Fibroblast of skin of left quadriceps (primary cell): Measurements from ENCODE around the gene UFC1.
"Not testable (repeated sequence)": the region's sequence is repeated elsewhere in the genome, so short reads cannot be mapped to it uniquely, and the experiment has no call there.

Source experiments
- DNase-seq, 2 experiments: peaks; one replicate each; pipeline ENCODE4 v3.0.0-alpha.2; 2013; ENCODE audit warnings: low read depth in 2 of 2

UFC1 gene

DNA sequence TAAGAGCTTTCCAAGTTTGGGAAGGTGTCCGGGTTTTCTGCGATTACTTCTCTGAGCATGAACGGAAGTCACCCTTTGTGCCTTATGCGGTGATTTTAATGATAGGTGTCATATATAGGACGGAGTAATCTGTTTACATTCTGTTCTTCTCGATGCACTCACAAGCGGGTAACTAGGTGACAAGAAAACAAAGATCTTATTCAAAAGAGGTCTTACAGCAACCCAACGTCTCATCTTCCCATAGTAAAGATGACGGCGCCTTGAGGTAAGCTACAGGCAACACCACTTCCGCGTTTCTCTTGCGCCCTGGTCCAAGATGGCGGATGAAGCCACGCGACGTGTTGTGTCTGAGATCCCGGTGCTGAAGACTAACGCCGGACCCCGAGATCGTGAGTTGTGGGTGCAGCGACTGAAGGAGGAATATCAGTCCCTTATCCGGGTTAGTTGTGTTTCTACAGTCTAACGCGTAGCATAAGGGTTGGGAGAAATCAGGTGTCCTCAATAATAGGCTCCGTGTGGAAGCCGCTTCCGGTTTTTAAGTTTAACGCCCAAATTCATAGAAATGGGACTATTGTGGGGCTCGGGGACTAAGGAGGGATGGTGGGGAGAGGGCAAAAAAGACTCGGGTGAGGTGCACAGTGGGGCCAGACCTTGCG, at the start of gene UFC1:
UFC1 (plus strand) TSS at position 297 of the 656 bp plus-strand sequence; CDS start at position 317, 20 bp downstream.
- peak; percentile 76 to 78 for DNase-seq

DNA sequence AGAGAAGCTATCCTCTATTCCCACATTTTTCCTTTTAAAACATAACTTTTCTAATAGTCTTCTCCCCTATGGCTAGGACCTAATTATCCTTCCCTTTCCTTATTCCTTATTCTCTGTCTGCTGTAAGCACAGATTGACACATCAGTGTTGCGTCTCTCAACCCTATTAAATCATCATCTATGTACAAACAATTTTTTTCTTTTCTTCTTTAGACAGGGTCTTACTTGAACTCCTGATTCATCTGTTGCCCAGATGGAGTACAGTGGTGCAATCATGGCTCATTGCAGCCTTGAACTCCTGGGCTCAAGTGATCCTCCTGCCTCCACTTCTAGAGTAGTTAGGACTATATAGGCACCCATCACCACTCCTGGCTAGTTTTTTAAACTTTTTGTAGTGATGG, 47.3 kb upstream of the UFC1 start:
- DNase-seq: no peak

DNA sequence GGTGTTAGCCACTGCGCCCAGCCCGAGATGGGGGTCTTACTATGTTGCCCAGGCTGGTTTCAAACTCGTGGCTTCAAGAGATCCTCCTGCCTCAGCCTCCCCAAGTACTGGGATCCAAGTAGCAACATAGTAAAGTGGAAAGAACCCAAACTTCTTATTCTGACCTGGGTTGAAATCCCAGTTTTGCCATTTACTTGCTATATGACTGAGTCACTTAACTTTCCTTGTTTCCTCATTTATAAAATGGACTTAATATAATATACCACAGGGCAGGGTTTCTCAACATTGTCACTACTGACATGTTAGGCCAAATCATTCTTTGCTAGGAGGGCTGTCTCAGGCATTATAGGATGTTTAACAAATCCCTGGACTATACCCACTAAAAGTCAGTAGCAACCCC, 42.7 kb upstream of the UFC1 start:
- no peak for DNase-seq

DNA sequence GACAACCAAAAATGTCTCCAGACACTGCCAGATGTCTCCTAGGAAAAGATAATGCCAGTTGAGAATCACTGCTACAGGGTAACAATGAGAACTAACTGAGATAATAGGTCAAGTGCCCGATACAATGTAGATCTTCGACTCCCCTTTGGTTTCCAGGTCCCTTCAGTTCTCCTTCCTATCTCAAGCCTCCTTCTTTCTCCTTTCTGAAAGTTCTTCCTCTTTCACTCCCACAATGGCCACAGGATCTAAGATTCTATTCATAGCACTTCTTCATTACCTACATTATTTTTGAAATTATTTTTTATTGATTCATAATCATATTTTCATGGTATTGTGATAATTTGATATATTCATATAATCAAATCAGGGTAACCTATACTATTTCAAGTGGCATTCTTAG, 42.3 kb upstream of the UFC1 start:
- DNase-seq: no peak

DNA sequence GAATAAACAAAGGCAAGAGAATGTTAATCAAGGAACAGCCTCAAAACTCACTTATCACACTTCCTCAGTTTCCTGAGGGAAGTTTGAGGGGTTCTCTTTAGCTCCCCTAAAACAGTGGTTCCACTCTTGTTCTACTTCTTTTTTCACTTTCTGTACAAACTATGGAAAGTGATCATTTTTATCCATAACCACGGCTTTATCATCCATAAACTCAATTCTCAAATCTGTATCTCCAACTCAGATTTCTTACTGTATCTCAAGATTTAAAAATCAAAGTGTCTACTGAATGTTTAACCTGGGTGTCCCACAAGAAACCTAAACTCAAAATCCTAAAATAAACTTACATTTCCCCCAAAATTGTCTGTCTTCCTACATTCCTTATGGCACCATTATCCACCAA, 39.9 kb upstream of the UFC1 start:
- no peak for DNase-seq

DNA sequence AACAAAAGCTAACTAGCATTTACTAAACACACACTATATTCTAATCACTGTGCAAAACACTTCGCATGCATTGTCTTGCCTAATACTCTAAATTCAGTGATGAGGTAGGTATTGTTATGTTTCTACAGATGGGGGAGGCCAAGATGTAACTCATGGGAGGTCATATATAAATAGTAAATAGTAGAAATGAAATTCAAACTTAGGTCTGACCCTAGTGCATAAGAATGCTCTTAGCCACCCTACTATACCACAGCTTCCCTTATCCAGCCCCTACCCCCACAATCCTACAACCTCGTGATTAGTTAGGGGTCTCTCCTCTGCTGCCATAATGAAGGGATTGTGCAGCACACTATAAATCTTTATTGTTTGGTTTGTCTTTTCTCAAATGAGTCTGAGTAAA, 39.2 kb upstream of the UFC1 start:
- DNase-seq: no peak

DNA sequence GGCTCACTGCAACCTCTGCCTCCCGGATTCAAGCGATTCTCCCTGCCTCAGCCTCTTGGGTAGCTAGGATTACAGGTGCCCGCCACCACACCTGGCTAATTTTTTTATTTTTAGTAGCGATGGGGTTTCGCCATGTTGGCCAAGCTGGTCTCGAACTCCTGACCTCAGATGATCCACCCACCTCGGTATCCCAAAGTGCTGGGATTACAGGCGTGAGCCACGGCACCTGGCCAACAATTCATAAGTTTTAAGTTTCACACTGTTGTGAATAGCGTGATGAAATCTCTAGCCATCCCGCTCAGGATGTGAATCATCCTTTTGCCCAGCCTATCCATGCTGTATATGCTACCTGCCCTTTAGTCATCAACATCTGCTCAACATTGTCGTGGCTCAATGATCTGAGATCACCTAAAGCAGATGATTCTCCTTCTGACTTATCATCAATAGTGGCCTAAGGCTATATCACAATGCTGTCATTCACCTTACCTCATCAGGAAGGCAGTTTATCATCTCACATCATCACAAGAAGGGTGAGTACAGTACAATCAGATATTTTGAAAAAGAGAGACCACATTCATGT, 38.6 kb upstream of the UFC1 start:
- peak; percentile 50 to 55 for DNase-seq

DNA sequence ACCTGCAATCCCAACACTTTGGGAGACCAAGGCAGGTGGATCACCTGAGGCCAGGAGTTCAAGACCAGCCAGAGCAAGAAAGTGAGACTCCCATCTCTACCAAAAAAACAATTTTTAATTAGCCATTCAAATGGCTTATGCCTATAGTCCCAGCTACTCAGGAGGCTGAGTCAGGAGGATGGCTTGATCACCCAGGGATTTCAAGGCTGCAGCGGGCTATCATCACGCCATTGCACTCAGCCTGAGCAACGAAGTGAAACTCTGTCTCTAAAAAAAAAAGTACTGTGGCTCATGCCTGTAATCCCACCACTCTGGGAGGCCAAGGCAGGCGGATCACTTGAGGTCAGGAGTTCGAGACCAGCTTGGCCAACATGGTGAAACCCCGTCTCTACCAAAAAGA, 37.8 kb upstream of the UFC1 start:
- DNase-seq: not testable (repeated sequence)

DNA sequence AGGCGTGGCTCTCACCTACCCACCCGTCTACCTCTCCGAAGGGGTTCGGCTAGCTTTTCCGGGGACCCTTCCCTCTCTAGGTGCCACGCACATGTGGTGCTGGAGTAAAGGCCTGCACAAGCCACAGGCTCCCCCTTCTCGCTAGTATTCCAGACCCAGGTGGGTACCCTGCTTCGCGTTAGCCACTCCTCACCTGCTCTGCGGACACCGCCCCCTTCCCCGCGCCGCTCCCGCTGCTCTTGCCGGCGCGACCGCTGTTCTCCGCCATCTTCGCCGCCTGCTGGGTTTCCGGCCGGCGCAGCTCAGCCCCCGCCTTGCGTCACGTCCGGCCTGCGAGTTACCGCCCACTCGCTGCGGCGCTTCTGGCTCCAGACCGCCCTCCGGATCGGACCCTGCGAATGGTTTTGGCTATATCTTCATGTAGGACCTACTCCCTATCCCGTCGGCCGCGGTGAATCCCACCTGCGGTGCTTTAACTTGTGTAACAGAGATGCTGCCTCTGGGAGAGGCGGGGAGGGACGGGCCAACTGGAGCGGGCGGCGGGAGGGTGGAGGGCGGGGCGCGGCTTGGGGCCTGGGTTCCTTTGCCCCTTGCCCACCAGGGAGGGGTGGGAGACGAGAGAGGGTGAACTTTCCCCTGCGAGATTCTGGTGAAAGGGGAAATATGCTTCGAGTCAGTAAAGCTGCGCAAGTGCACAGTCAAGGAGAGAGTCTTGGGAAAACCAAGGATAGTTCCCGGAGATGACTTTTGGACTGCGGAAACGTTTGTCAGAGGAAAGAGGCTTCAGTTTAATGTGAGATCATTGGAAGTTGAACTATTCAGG, 35.8 kb upstream of the UFC1 start, which contains the start of the genes NIT1 and PFDN2:
NIT1 (plus strand) TSS at position 347 of the 823 bp plus-strand sequence; CDS start at position 419, 72 bp downstream.
PFDN2 (minus strand) TSS at position 279 of the 823 bp plus-strand sequence; CDS start at position 268, 11 bp downstream.
- peak; percentile 38 to 39 for DNase-seq

DNA sequence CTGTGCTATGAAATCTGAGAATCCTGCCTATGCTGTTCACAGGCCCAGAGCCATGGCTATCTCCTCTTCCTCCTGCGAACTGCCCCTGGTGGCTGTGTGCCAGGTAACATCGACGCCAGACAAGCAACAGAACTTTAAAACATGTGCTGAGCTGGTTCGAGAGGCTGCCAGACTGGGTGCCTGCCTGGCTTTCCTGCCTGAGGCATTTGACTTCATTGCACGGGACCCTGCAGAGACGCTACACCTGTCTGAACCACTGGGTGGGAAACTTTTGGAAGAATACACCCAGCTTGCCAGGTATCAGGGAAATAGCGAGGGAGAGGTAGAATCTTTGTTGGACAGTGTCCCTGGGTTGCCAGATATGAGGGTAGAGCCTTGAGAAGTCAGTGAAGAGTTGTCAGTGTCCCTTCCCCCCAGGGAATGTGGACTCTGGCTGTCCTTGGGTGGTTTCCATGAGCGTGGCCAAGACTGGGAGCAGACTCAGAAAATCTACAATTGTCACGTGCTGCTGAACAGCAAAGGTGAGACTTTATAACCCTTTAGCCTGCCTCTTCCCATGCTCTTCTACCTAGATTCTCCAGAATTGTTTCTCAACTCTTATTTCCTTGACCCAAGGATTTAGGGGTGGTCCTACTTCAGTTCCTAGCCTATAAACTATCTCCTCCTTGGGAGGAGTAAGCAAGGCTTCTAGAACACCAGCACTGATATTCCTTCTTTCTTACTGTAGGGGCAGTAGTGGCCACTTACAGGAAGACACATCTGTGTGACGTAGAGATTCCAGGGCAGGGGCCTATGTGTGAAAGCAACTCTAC, 34.5 kb upstream of the UFC1 start:
- DNase-seq: peak in 1 of 2 experiments; percentile 38

DNA sequence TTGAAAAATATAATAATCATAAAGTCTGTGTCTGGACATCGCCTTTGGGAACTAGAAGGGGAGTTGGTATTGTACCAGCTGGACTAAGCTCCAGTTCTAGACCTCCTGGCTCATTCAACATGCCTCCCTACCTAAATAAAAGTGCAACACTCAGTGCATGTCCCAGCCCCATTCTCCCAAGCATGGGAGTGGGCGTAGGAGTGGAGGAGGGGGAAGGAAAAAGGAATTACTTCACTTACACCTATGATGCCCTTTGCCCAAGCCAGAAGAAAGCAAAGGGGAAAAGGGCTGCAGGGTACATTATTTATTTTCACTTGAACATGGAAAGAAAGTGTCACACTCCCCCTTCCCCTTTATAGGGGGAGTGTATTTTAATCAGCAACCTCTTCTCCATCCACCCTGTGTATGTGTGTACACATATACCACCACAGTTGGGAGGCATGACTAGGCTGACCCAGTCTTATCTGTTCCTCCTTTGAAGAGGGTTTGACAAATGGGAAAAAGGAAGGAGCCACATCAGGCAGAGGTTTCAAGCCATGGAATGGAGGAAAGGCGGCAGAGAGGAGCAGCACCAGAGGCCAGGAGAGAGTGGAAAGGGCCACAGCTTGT, 32.6 kb upstream of the UFC1 start:
- DNase-seq: no peak

DNA sequence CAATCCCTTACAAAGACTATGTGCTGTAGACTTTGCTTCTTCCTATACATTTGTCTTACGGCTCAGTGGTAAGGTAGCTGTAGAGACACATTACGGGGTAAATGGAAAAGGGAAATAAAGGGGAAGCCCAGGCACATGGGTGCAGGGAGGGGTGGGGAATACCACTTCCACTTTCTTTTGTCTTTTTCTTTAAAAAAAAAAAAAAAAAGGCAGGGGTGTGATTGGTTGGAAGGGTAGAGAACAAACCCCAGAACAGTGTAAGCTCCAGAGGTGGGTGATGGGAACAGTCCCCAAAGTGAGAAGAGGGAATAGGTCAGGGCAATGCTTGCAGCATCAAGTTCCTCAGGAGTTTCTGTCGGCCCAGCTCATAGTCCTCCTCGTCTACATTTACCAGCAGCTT, 31.9 kb upstream of the UFC1 start:
- DNase-seq: no peak

DNA sequence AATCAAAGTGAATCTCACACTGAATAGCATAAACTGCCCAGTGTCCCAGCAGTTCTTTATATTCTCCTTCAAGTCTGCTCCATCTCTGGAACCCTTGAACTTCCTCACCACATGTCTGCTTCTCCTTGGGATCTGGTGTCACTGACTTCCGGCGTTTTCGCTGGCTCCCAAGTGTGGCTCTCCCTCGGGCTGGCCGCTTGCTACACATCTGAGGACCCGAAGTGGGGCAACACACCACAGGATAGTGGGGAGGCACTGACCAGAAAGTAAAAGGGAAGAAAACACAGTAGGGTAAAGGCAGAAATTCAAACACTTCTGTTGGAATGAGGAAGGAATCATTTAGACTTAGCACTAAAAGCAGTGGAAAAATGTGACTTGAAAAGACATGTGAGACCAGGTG, 30.8 kb upstream of the UFC1 start:
- DNase-seq: no peak

DNA sequence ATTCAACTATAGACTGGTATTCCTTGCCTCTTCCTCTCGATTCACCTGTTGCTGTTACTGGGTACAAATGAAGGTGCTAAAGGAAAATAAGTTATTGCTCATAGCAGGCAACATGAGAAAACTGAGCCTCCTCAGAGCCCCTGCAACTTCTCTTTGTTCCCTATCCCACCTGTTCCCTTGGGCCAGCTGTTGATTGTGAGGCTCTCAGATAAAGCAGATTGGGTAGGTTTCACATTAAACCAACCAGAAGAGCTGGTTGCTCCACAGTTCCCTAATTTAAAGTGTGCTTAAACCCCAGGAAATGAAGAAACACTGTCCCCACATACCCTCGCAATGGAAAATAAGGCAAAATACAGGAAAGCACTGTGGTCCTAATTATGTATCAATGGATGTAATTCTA, 26.1 kb upstream of the UFC1 start:
- no peak for DNase-seq

DNA sequence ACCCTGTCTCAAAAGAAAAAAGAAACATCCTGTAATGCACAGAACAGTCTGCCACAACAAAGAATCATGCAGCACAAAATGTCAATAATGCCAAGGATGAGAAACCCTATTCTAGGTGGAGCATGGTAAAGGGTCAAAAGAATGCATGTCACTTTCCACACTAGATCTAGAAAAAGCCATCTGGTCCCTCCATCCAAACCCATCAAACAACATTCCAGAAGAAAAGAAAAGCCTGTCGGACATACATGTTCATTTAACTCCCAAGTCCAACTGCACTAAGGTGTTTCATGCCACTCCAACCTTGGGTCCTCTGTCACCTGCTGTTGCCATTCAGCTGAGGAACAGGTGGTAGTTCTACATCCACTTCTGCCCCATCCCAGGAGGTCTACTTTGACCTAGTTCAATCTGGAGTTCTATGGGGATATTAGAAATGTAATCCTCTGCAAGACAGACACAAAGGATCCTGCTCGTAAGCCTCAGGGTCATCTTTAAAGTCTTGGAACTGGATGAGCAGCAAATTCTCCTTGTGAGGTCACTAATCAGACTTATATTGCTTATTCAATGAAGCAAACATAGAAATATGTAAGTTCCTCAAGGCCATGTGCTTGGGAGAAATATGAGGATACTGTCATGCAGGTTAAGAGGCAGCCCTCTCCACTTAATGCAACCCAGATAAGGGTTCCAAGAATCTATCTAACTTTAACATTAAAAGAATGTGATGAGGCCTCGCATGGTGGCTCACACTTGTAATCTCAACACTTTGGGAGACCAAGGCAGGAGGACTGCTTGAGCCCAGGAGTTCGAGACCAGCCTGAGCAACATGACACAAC, 25.0 kb upstream of the UFC1 start:
- DNase-seq: no peak

DNA sequence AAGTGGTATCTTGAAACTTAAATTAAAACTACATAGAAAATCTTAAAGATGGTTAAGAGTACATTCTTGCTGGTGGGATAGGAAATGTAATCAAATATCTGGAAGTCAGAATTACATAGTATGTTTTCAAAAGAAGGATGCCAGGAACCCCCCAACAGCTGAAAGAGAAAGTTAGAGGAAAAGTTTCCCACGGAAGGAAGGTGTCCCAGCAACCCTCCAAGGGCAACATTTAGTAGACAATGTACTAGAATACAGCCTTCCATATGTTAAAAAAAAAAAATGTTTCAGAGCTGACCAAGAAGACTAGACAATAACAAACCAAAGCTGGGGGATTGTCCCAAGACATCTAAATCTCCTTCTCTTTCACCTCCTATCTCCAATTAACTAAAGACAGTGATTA, 23.5 kb upstream of the UFC1 start:
- DNase-seq: no peak

DNA sequence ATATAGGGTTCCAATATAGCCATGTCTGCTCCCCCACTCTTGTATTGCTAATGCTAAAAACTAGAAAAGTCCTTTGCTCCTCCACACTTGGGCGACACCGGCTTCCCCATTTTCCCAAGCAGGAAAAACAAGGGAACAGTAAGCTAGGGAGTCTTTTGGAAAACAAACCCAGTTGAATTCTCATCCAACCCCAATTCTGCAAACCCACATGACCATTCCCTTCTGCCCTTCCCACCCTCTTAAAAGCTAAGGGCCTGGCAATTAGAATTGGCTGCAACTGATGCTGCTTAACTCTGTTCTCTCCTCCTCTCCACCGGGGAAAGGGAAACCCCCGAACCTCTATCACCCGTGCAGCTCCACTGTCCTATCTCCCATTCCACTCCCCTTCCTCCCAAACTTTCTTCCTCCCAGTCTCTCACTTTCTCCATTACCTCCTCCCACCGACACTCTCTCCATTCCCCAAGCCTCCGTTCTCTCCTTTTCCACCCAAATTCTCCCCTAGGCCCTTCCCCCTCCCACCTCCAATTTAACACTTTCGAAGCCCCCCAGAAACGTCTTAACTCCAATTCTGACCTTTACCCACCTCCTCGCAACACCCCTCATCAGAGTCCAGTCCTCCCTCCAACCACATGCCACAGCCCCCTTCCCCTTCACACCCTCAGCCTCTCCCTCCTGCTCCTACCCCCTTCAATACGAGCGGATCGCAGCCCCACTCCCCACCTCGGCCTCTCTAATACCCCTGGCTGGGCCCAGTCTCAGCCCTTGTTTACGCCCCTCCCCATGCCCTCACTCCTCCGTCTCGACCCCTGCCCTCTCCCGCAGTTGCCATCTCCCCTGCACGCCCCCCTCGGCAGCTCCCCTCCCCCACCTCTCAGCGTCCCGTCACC, 22.0 kb upstream of the UFC1 start:
- no peak for DNase-seq

DNA sequence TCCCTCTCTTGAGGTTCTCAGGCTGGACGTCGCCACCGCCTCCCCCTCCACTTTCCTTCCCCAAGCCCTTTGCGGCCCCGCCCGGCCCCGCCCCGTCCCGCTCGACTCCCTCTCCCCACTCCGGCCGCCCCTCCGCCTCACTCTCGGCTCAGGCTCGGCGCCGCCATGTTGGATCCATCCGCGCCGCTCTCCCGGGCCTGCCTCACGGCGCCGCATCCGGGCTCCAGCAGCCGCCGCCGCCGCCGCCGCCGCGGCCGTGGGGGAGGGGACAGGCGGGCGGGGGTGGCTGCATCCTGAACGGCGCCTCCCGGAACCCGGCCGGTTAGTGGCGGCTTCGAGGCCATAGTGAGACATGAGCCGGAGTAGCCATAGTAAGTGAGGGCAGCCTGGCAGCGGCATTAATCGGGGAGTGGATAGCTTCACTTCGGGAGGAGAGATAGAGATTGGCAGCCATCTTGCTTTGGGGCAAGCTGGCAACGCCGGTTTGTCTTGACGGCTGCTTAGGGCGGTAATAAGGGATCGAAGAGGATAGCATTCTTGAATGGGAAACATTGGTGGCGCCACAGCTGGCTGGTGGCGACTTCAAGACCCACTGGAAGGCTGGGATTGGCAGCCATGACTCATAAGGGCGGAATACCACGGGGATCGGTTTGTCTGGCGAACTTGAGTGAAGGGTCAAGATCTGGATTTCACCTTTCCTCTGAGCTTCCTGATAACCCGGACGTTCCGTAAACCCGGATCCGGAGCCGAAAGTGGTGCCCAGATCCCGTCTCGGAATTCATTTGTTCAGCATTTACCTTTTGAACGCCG, 21.2 kb upstream of the UFC1 start, which contains the start of gene DEDD:
DEDD (minus strand) TSS at position 258 of the 810 bp plus-strand sequence. CDS start 8,205 bp downstream, outside the sequence.
- peak; percentile 95 to 96 for DNase-seq
